T-cell (primary cell): ENCODE measurements around the gene STAP2. TPM values are rescaled to one million over a fixed set of nuclear protein-coding genes. Genes with fewer than 3 reads are reported as not detected.

Source experiments
- ATAC-seq, 4 experiments: fragments of 200-7000 bp in 3 of 4; fragments of 150-1000 bp in 1 of 4; cut with Tn5 transposase; replicated peaks in 1 of 4; 1 replicate in 3 of 4; 2 replicates in 1 of 4; pipeline ENCODE4 v1.10.0; 2021; ENCODE audit warnings: moderate library complexity in 3 of 4, mild to moderate bottlenecking in 2 of 4, moderate number of reproducible peaks in 1 of 4
- CTCF ChIA-PET, 2 donors: fragments of 300-600 bp; sonication (Branson Sonifier 250); formaldehyde crosslinking; loops; one replicate each; lab custom pipeline; 2022; ENCODE audit warnings: antibody characterized with exemption in 2 of 2; lab: Charles Lee
- POLR2A ChIA-PET, 2 donors: fragments of 300-600 bp; sonication (Branson Sonifier 250); formaldehyde crosslinking; loops; one replicate each; lab custom pipeline; 2022; ENCODE audit warnings: antibody characterized with exemption in 2 of 2; lab: Charles Lee
- DNase-seq, 35 experiments: peaks; one replicate each; pipeline versions ENCODE4 v3.0.0 to v3.0.0-alpha.2; 2013 to 2023
- H3K27ac ChIP-seq: one replicate; pipeline ENCODE4 v1.5.1; 2013; ENCODE audit warnings: low read length
- H3K27me3 ChIP-seq, 2 experiments: replicated peaks in 1 of 2; 1 replicate in 1 of 2; 2 replicates in 1 of 2; pipeline versions ENCODE4 v1.6.1 to v1.7.0; 2013; ENCODE audit warnings: low read length in 1 of 2, mixed read lengths in 1 of 2; ENCODE audit not compliant: control insufficient read depth in 2 of 2, insufficient read depth in 2 of 2; ENCODE audit errors: extremely low read depth in 1 of 2
- H3K36me3 ChIP-seq, 2 donors: 1 replicate in 1 of 2; 2 replicates in 1 of 2; pipeline versions ENCODE4 v1.6.1 to v1.7.0; 2013; ENCODE audit warnings: low read length in 1 of 2; ENCODE audit not compliant: control insufficient read depth in 2 of 2, insufficient read depth in 1 of 2; ENCODE audit errors: extremely low read depth in 1 of 2
- H3K4me1 ChIP-seq, 2 experiments: 1 replicate in 1 of 2; 2 replicates in 1 of 2; pipeline versions ENCODE4 v1.6.1 to v1.7.0; 2013; ENCODE audit warnings: low read length in 2 of 2, mixed read lengths in 1 of 2; ENCODE audit not compliant: insufficient read depth in 2 of 2, control insufficient read depth in 1 of 2; ENCODE audit errors: extremely low read depth in 1 of 2
- H3K4me3 ChIP-seq, 2 donors: 1 replicate in 1 of 2; 2 replicates in 1 of 2; pipeline versions ENCODE4 v1.5.1 to v1.7.0; 2013; ENCODE audit warnings: mild to moderate bottlenecking in 2 of 2, low read length in 1 of 2, moderate library complexity in 1 of 2; ENCODE audit not compliant: control insufficient read depth in 1 of 2; ENCODE audit errors: extremely low read depth in 1 of 2
- H3K9me3 ChIP-seq: 2 replicates; pipeline ENCODE4 v1.7.0; 2013
- H3K27ac Mint-ChIP-seq, 2 donors: one replicate each; pipeline ENCODE4 v1.8.0; 2020 to 2021; ENCODE audit warnings: mild to moderate bottlenecking in 2 of 2, mixed read lengths in 2 of 2
- H3K27me3 Mint-ChIP-seq, 2 donors: one replicate each; pipeline ENCODE4 v1.8.0; 2021 to 2022; ENCODE audit warnings: mixed read lengths in 2 of 2
- H3K36me3 Mint-ChIP-seq: one replicate; pipeline ENCODE4 v1.8.0; 2021; ENCODE audit warnings: mixed read lengths
- H3K4me1 Mint-ChIP-seq, 3 donors: one replicate each; pipeline ENCODE4 v1.8.0; 2020 to 2022; ENCODE audit warnings: mixed read lengths in 3 of 3, mild to moderate bottlenecking in 1 of 3
- H3K4me3 Mint-ChIP-seq, 3 donors: one replicate each; pipeline ENCODE4 v1.8.0; 2020 to 2022; ENCODE audit warnings: mild to moderate bottlenecking in 3 of 3, mixed read lengths in 3 of 3, moderate library complexity in 3 of 3
- H3K9me3 Mint-ChIP-seq, 3 donors: one replicate each; pipeline ENCODE4 v1.8.0; 2020 to 2022; ENCODE audit warnings: mixed read lengths in 3 of 3
- WGBS: methylation state at CpG from one replicate; pipeline ENCODE4 v1.1.5; 2013; ENCODE audit warnings: missing lambda C conversion rate; ENCODE audit not compliant: insufficient coverage; 5-methylcytosine and 5-hydroxymethylcytosine counted together
- total RNA-seq, 35 experiments: library from RNA in 6 of 35; stranded (reverse) in 6 of 35; fragments of 120-200 nt in 1 of 35; gene quantifications; one replicate each; pipeline versions ENCODE4 v1.2.1 to v1.2.4 and lab custom pipeline; 2013 to 2026

Gene STAP2
- total RNA-seq, 5 donors from 2014 or later (not counting 1 experiment from before 2014, with no cell fraction given): 2.3 to 3.7 (median 2.9) TPM

GRCh38 chr19:4367781-4368127 is 29.1 kb upstream of the STAP2 start:
- Mint-ChIP-seq H3K4me1 (peaks cover 36 to 48% (median 37%) of the 10 kb centered on the region in 3 donors), H3K36me3 (peaks cover 5% of the 10 kb centered on the region), H3K9me3 (no peaks in the 10 kb centered on the region), H3K27me3 (no peaks in the 10 kb centered on the region), H3K4me3 (no peak overlapping the region), H3K27ac (peak overlapping the region; percentile 85 to 89)
- Histone ChIP-seq H3K27me3 (no peaks in the 10 kb centered on the region), H3K27ac (no peak overlapping the region), H3K4me3 (no peak overlapping the region), H3K9me3 (no peaks in the 10 kb centered on the region), H3K4me1 (peaks cover 16 to 54% of the 10 kb centered on the region in 2 experiments), H3K36me3 (peaks cover 7 to 37% of the 10 kb centered on the region in 2 donors)
- DNase-seq (no peak), ATAC-seq (no peak)
- ChIA-PET CTCF (no interaction called here), POLR2A (no interaction called here)
- 95% methylated on average over 13 of the region's 13 CpGs for WGBS

- H3K9me3 ChIP-seq: no peaks in the 10 kb centered on the region
- no peak for DNase-seq
- Mint-ChIP-seq H3K27ac (peak overlapping the region; percentile 85 to 89), H3K36me3 (peaks cover 5% of the 10 kb centered on the region), H3K9me3 (no peaks in the 10 kb centered on the region), H3K4me1 (peaks cover 36 to 44% (median 37%) of the 10 kb centered on the region in 3 donors), H3K27me3 (no peaks in the 10 kb centered on the region), H3K4me3 (no peak overlapping the region)
- POLR2A ChIA-PET: no interaction called here
- peaks cover 7 to 41% of the 10 kb centered on the region in 2 donors for H3K36me3 ChIP-seq
- H3K27ac ChIP-seq: no peak overlapping the region
- CTCF ChIA-PET: no interaction called here
- no peak overlapping the region for H3K4me3 ChIP-seq
- 96% methylated on average over 9 of the region's 10 CpGs for WGBS
- H3K27me3 ChIP-seq: no peaks in the 10 kb centered on the region
- ATAC-seq: no peak
- H3K4me1 ChIP-seq: peaks cover 16 to 49% of the 10 kb centered on the region in 2 experiments
Measured at GRCh38 chr19:4367336-4367723, 28.7 kb upstream of the STAP2 start.

GRCh38 chr19:4366666-4367335 is 28.2 kb upstream of the STAP2 start:
- ChIA-PET POLR2A (interaction anchor here in 1 of 2 donors (0.7 kb wide), 1 partner anchor 11 kb away, joined by 9 read pairs; no protein-coding TSS in a partner anchor), CTCF (no interaction called here)
- Mint-ChIP-seq H3K4me1 (peaks cover 32 to 40% (median 33%) of the 10 kb centered on the region in 3 donors), H3K27ac (peak overlapping the region; percentile 66 to 89), H3K9me3 (no peaks in the 10 kb centered on the region), H3K27me3 (no peaks in the 10 kb centered on the region), H3K4me3 (no peak overlapping the region), H3K36me3 (peaks cover 8% of the 10 kb centered on the region)
- no peak overlapping the region for H3K27ac ChIP-seq
- peaks cover 12 to 47% of the 10 kb centered on the region in 2 donors for H3K36me3 ChIP-seq
- no peak for DNase-seq
- H3K4me1 ChIP-seq: peaks cover 16 to 44% of the 10 kb centered on the region in 2 experiments
- no peaks in the 10 kb centered on the region for H3K9me3 ChIP-seq
- no peak for ATAC-seq
- no peaks in the 10 kb centered on the region for H3K27me3 ChIP-seq
- WGBS: 97% methylated on average over 7 of the region's 16 CpGs
- H3K4me3 ChIP-seq: no peak overlapping the region

- CTCF ChIA-PET: interaction anchor here in 1 of 2 donors (0.6 kb wide), 1 partner anchor 60 kb away, joined by 3 read pairs; no protein-coding TSS in a partner anchor
- Histone ChIP-seq H3K27me3 (no peaks in the 10 kb centered on the region), H3K9me3 (no peaks in the 10 kb centered on the region), H3K27ac (no peak overlapping the region), H3K36me3 (peaks cover 16 to 48% of the 10 kb centered on the region in 2 donors), H3K4me3 (no peak overlapping the region), H3K4me1 (peaks cover 14 to 36% of the 10 kb centered on the region in 2 experiments)
- peak overlapping the region; percentile 6 to 39 for H3K27ac Mint-ChIP-seq
- peaks cover 8% of the 10 kb centered on the region for H3K36me3 Mint-ChIP-seq
- peaks cover 29 to 33% (median 30%) of the 10 kb centered on the region in 3 donors for H3K4me1 Mint-ChIP-seq
- no peak overlapping the region for H3K4me3 Mint-ChIP-seq
- ATAC-seq (no peak), DNase-seq (no peak)
- 94% methylated on average over 16 of the region's 19 CpGs for WGBS
- no peaks in the 10 kb centered on the region for H3K9me3 Mint-ChIP-seq
- no peaks in the 10 kb centered on the region for H3K27me3 Mint-ChIP-seq
- POLR2A ChIA-PET: interaction anchor here in 1 of 2 donors (0.7 kb wide), 1 partner anchor 12 kb away, joined by 9 read pairs; no protein-coding TSS in a partner anchor
Measured at GRCh38 chr19:4365791-4366665, 27.4 kb upstream of the STAP2 start.

- H3K27me3 ChIP-seq: no peaks in the 10 kb centered on the region
- no peaks in the 10 kb centered on the region for H3K9me3 ChIP-seq
- no peak overlapping the region for H3K27ac Mint-ChIP-seq
- ATAC-seq (no peak), DNase-seq (no peak)
- peaks cover 13% of the 10 kb centered on the region for H3K36me3 Mint-ChIP-seq
- 100% methylated on average over 6 of the region's 16 CpGs for WGBS
- CTCF ChIA-PET: interaction anchor here in 1 of 2 donors (0.6 kb wide), 1 partner anchor 61 kb away, joined by 3 read pairs; no protein-coding TSS in a partner anchor
- POLR2A ChIA-PET: no interaction called here
- no peak overlapping the region for H3K4me3 ChIP-seq
- H3K4me1 Mint-ChIP-seq: peaks cover 23 to 26% (median 24%) of the 10 kb centered on the region in 3 donors
- no peak overlapping the region for H3K27ac ChIP-seq
- H3K4me3 Mint-ChIP-seq: no peak overlapping the region
- peaks cover 8 to 29% of the 10 kb centered on the region in 2 experiments for H3K4me1 ChIP-seq
- no peaks in the 10 kb centered on the region for H3K9me3 Mint-ChIP-seq
- no peaks in the 10 kb centered on the region for H3K27me3 Mint-ChIP-seq
- H3K36me3 ChIP-seq: peaks cover 16 to 53% of the 10 kb centered on the region in 2 donors
Measured at GRCh38 chr19:4365341-4365740, 26.7 kb upstream of the STAP2 start.

GRCh38 chr19:4363571-4364304 is 25.1 kb upstream of the STAP2 start:
- H3K4me1 Mint-ChIP-seq: peaks cover 9 to 12% (median 12%) of the 10 kb centered on the region in 3 donors
- Histone ChIP-seq H3K27ac (no peak overlapping the region), H3K27me3 (no peaks in the 10 kb centered on the region), H3K4me1 (peaks cover 4 to 13% of the 10 kb centered on the region in 2 experiments), H3K4me3 (no peak overlapping the region), H3K9me3 (no peaks in the 10 kb centered on the region), H3K36me3 (peaks cover 20 to 63% of the 10 kb centered on the region in 2 donors)
- no peak overlapping the region for H3K4me3 Mint-ChIP-seq
- H3K27ac Mint-ChIP-seq: no peak overlapping the region
- no peaks in the 10 kb centered on the region for H3K9me3 Mint-ChIP-seq
- ATAC-seq (no peak), DNase-seq (no peak)
- CTCF ChIA-PET: no interaction called here
- peaks cover 15% of the 10 kb centered on the region for H3K36me3 Mint-ChIP-seq
- POLR2A ChIA-PET: no interaction called here
- H3K27me3 Mint-ChIP-seq: no peaks in the 10 kb centered on the region
- WGBS: 94% methylated on average over 25 of the region's 26 CpGs
